ENCODE results near the gene GRK5. TPM values are rescaled to one million over a fixed set of nuclear protein-coding genes. Genes with fewer than 3 reads are reported as not detected.

Gene GRK5
- total RNA-seq, 4 donors from 2014 or later, result 5.4 to 13.0 (median 10.6) TPM

DNA sequence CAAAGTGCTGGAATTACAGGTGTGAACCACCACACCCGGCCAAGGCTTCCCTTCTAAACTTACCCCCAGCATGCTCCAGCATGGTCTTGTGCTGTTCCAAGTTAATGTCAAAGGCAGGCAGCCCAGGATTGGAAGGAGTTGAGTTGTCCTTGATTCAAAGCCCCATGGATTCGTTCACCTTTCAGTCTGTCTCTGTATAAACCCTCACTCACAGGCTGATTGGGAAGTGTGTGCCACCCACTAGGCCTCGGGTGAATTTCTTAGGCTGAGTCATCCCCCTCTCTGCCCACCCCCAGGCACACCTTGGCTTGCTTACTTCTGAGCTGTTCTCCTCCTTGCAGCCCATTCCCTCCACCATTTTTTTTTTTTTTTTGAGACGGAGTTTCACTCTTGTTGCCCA, 15.5 kb upstream of the GRK5 start:
- H3K4me3 ChIP-seq (ENCODE audit: low read depth, poor library complexity, severe bottlenecking), result no peak overlapping the region
- intact Hi-C loops (cut with DNase I; ENCODE audit: low total_unique reads), result no loop called here
- DNase-seq (ENCODE audit: low spot score in 2 of 2), result peak in 1 of 2 donors; percentile 67
- WGBS, 2 donors, result 51 to 57% methylated on average over 4 of the region's 4 CpGs
- TF ChIP-seq, protein P1, sequence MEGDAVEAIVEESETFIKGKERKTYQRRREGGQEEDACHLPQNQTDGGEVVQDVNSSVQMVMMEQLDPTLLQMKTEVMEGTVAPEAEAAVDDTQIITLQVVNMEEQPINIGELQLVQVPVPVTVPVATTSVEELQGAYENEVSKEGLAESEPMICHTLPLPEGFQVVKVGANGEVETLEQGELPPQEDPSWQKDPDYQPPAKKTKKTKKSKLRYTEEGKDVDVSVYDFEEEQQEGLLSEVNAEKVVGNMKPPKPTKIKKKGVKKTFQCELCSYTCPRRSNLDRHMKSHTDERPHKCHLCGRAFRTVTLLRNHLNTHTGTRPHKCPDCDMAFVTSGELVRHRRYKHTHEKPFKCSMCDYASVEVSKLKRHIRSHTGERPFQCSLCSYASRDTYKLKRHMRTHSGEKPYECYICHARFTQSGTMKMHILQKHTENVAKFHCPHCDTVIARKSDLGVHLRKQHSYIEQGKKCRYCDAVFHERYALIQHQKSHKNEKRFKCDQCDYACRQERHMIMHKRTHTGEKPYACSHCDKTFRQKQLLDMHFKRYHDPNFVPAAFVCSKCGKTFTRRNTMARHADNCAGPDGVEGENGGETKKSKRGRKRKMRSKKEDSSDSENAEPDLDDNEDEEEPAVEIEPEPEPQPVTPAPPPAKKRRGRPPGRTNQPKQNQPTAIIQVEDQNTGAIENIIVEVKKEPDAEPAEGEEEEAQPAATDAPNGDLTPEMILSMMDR (IDR thresholded peaks at IDR 0.05), result no peak
- no peak for TF ChIP-seq POLR2A (IDR thresholded peaks at IDR 0.05)

DNA sequence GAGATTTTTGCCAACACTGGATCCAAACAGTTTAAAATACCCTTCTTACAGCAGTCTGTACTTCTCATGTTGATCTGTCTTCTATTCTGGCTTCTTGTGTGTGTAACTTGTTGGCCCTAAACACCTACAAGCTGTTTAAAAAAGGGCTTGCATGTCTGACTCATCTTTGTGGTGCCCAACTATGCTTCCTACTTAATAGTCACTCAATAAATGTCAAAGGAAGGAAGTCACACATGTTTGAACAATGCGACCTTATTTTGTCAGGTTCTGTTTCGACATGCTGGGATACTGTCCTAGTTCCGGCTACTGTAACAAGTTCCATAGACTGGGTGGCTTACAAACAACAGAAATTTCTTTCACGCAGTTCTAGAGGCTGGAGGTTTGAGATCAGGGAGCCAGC, 9.4 kb upstream of the GRK5 start:
- TF ChIP-seq, protein P1 (IDR thresholded peaks at IDR 0.05), result no peak
- no peak for TF ChIP-seq POLR2A (IDR thresholded peaks at IDR 0.05)
- intact Hi-C loops (cut with DNase I; ENCODE audit: low total_unique reads), result no loop called here
- H3K4me3 ChIP-seq (ENCODE audit: low read depth, poor library complexity, severe bottlenecking), result no peak overlapping the region
- DNase-seq (ENCODE audit: low spot score in 2 of 2), result no peak
- 41 to 50% methylated on average over 4 of the region's 4 CpGs for WGBS, 2 donors

DNA sequence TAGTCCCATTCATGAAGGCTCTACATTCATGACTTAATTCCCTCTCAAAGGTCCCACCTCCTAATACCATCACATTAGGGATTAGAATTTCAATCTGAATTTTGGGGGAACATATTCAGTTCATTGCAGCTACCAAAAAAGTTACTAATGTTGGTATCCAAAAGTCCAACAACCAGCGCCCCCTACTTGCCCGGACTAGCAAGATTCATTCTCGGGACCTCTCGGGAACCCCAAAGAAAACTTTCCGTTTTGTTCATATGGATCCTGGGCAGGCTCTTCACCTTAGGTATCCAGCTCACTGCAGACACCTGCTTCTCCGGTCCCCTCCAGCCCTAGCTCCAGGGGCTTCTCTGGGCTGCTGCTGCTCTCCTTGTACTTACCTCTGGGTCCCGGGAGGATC, 8.9 kb upstream of the GRK5 start:
- DNase-seq (ENCODE audit: low spot score in 2 of 2), result no peak
- no peak overlapping the region for H3K4me3 ChIP-seq (ENCODE audit: low read depth, poor library complexity, severe bottlenecking)
- intact Hi-C loops (cut with DNase I; ENCODE audit: low total_unique reads), result no loop called here
- TF ChIP-seq, protein P1 (IDR thresholded peaks at IDR 0.05), result no peak
- TF ChIP-seq POLR2A (IDR thresholded peaks at IDR 0.05), result no peak
- WGBS, 2 donors, result 57 to 62% methylated on average over 7 of the region's 7 CpGs

DNA sequence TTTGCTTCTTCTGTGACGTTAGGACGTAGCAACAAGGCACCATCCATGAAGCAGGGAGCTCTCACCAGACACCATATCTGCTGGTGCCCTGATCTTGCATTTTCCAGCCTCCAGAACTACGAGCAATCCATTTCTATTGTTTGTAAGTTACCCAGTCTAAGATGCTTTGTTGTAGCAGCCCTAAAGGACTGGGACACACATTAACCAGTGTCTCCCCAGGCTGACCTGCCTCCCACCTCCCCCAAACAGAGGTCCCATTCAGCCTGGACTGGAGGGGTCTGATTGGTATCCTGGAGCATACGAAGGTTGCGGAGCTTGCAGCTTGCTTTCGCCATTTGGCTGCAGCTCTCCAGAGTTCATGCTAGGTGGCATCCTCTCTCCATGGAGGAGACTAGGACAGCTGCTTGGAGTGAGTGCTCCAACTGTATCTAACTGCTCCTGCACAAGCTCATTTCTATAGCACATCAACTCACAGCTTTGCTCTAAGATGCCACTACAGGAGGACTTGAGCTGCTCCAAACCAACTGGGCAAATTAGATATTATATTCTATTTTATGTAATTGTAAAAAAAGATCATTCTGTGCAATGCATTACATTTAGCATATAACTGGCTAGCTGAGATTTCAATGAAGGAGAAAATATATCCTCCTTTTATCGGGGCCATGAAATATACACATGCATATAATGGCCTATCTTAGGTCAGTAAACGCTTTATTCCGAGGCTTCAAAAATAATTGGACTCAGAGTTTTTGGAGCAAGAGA, 8.0 kb upstream of the GRK5 start:
- TF ChIP-seq POLR2A (IDR thresholded peaks at IDR 0.05), result no peak
- TF ChIP-seq, protein P1 (IDR thresholded peaks at IDR 0.05), result peak in 1 of 3 donors; percentile 46
- intact Hi-C loops (cut with DNase I; ENCODE audit: low total_unique reads), result no loop called here
- H3K4me3 ChIP-seq (ENCODE audit: low read depth, poor library complexity, severe bottlenecking), result no peak overlapping the region
- DNase-seq (ENCODE audit: low spot score in 2 of 2), result peak; percentile 43 to 86
- 42 to 51% methylated on average over 9 of the region's 9 CpGs for WGBS, 2 donors

DNA sequence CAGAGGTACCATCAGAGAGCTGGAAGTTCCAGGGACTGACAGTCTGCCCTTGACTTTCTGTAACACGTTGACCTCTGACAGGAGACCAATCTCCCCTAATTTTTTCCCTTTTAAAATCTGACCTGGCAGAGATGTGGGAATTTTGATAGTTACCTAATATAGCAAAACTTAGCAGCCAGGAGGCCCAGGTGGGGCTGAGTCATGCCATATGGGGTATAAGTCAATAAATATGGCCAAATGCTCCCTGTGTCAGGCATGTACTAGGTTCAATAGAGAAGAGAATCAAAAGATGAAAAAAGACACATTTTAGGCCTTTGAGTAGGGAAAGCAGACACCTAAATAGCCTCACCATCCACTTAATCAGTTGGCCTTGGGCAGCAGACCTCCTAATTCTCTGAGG, 6.1 kb upstream of the GRK5 start:
- 83 to 94% methylated on average over 1 of the region's 1 CpG for WGBS, 2 donors
- intact Hi-C loops (cut with DNase I; ENCODE audit: low total_unique reads), result loop anchor here (10.0 kb wide), 2 partner anchors 214 to 244 kb away; no protein-coding TSS in a partner anchor
- no peak for DNase-seq (ENCODE audit: low spot score in 2 of 2)
- TF ChIP-seq POLR2A (IDR thresholded peaks at IDR 0.05), result no peak
- TF ChIP-seq, protein P1 (IDR thresholded peaks at IDR 0.05), result no peak
- H3K4me3 ChIP-seq (ENCODE audit: low read depth, poor library complexity, severe bottlenecking), result no peak overlapping the region

All from lower leg skin (tissue), 4 donors.